GM12878 (cell line): Measurements from ENCODE around the gene IQGAP3. TPM values are rescaled to one million over a fixed set of nuclear protein-coding genes. Genes with fewer than 3 reads are reported as not detected.

ENCODE experiments used
- ATAC-seq: fragments of 200-7000 bp; cut with Tn5 transposase; 3 replicates; pipeline ENCODE4 v1.9.1; 2020; ENCODE audit warnings: mild to moderate bottlenecking, moderate library complexity
- BruUV-seq: library from RNA; stranded (reverse); fragments of 400-500 nt; replicated peaks from 2 replicates; lab custom pipeline; 2021; lab: Mats Ljungman, UMichigan
- CTCF ChIA-PET: fragments of 300-600 bp; sonication (Branson Sonifier 250); formaldehyde crosslinking; extraction: SDS; loops from one replicate; lab custom pipeline; 2021; ENCODE audit warnings: inconsistent platforms; lab: Yijun Ruan, JAX
- POLR2A ChIA-PET: fragments of 350-600 bp; formaldehyde crosslinking; extraction: SDS; loops from one replicate; lab custom pipeline; 2021; ENCODE audit warnings: inconsistent platforms; lab: Charles Lee
- RAD21 ChIA-PET: fragments of 300-600 bp; sonication (Branson Sonifier 250); formaldehyde crosslinking; loops from one replicate; lab custom pipeline; 2023; ENCODE audit warnings: antibody characterized with exemption; ENCODE audit not compliant: unreplicated experiment; lab: Charles Lee
- SMC1A ChIA-PET: fragments of 300-600 bp; sonication (Branson Sonifier 250); formaldehyde crosslinking; loops from one replicate; lab custom pipeline; 2023; ENCODE audit not compliant: unreplicated experiment, uncharacterized antibody; lab: Charles Lee
- DNase-seq: peaks from one replicate; pipeline ENCODE4 v3.0.0-alpha.2; 2011; ENCODE audit warnings: low read depth, low spot score
- FAIRE-seq: peaks from 3 replicates; lab custom pipeline; 2011; peaks lifted over from hg19 to GRCh38; lab: Jason Lieb, UNC
- H2AFZ ChIP-seq: 2 replicates; pipeline ENCODE4 v1.6.0; 2011; ENCODE audit warnings: low read depth, low read length, control low read depth; ENCODE audit not compliant: control insufficient read depth
- H3K27ac ChIP-seq: 2 replicates; pipeline ENCODE4 v1.5.1; 2011; ENCODE audit warnings: control low read depth; ENCODE audit not compliant: control insufficient read depth, insufficient read depth
- H3K27me3 ChIP-seq, 2 experiments: replicated peaks in 1 of 2; 2 replicates each; pipeline versions ENCODE4 v1.6.0 to v1.6.1; 2011; ENCODE audit warnings: low read length in 1 of 2; ENCODE audit not compliant: control insufficient read depth in 2 of 2, insufficient read depth in 2 of 2
- H3K36me3 ChIP-seq, 2 experiments: 2 replicates each; pipeline ENCODE4 v1.5.1; 2011; ENCODE audit warnings: low read length in 1 of 2; ENCODE audit not compliant: control insufficient read depth in 2 of 2, insufficient read depth in 2 of 2
- H3K4me1 ChIP-seq: 2 replicates; pipeline ENCODE4 v1.6.1; 2011; ENCODE audit warnings: mild to moderate bottlenecking, low read length, moderate library complexity, mixed read lengths; ENCODE audit not compliant: control insufficient read depth, insufficient read depth
- H3K4me2 ChIP-seq: 2 replicates; pipeline ENCODE4 v1.6.0; 2011; ENCODE audit warnings: control low read depth; ENCODE audit not compliant: control insufficient read depth, insufficient read depth
- H3K4me3 ChIP-seq: fragments of 200-600 bp; sonication (generic); 2 replicates; pipeline ENCODE4 v1.5.1; 2016
- H3K79me2 ChIP-seq: 2 replicates; pipeline ENCODE4 v1.6.0; 2011; ENCODE audit warnings: low read length; ENCODE audit not compliant: control insufficient read depth, insufficient read depth
- H3K9ac ChIP-seq: 2 replicates; pipeline ENCODE4 v1.8.0; 2011; ENCODE audit warnings: low read length, control low read depth, mixed read lengths; ENCODE audit not compliant: control insufficient read depth, insufficient read depth
- H3K9me3 ChIP-seq: replicated peaks from 3 replicates; pipeline ENCODE4 v1.5.1; 2011; ENCODE audit warnings: mild to moderate bottlenecking, low read length; ENCODE audit not compliant: control insufficient read depth, insufficient read depth
- H4K20me1 ChIP-seq: 2 replicates; pipeline ENCODE4 v1.6.0; 2011; ENCODE audit not compliant: control insufficient read depth, insufficient read depth
- CBFB ChIP-seq: IDR thresholded peaks from 2 replicates; pipeline ENCODE4 v1.6.1; 2016; ENCODE audit warnings: antibody characterized with exemption, low read depth
- HCFC1 ChIP-seq: fragments of 150-350 bp; IDR thresholded peaks from 2 replicates; pipeline ENCODE4 v1.6.1; 2014; ENCODE audit warnings: low read length
- HDAC2 ChIP-seq: fragments of 200-600 bp; sonication (generic); IDR thresholded peaks from 2 replicates; pipeline ENCODE4 v1.6.1; 2017
- KDM1A ChIP-seq: fragments of 200-600 bp; sonication (generic); IDR thresholded peaks from 2 replicates; pipeline ENCODE4 v1.6.1; 2016; ENCODE audit warnings: borderline replicate concordance
- MTA2 ChIP-seq: fragments of 450-650 bp; IDR thresholded peaks from 2 replicates; pipeline ENCODE4 v1.6.1; 2016; ENCODE audit warnings: low read depth, mild to moderate bottlenecking, moderate library complexity
- MYB ChIP-seq: fragments of 150-350 bp; IDR thresholded peaks from 2 replicates; pipeline ENCODE4 v1.6.1; 2014; ENCODE audit warnings: mild to moderate bottlenecking, low read depth, low read length, borderline replicate concordance
- NRF1 ChIP-seq: conservative IDR thresholded peaks from 2 replicates; pipeline ENCODE4 v1.6.1; 2011; ENCODE audit warnings: mild to moderate bottlenecking, low read depth, low read length, improper control_type of control experiment
- PML ChIP-seq: IDR thresholded peaks from 2 replicates; pipeline ENCODE4 v1.6.1; 2012; ENCODE audit warnings: low read length, inconsistent platforms
- POLR2A ChIP-seq: IDR thresholded peaks from 2 replicates; pipeline ENCODE4 v1.6.1; 2011; ENCODE audit warnings: low read depth, mild to moderate bottlenecking, low read length
- RAD21 ChIP-seq: IDR thresholded peaks from 2 replicates; pipeline ENCODE4 v1.6.1; 2011; ENCODE audit warnings: mild to moderate bottlenecking, low read depth, low read length, moderate library complexity; ENCODE audit not compliant: insufficient read depth
- RUNX3 ChIP-seq: IDR thresholded peaks from 2 replicates; pipeline ENCODE4 v1.6.1; 2012; ENCODE audit warnings: low read length, inconsistent platforms
- SIN3A ChIP-seq: IDR thresholded peaks from 2 replicates; pipeline ENCODE4 v1.6.1; 2012; ENCODE audit warnings: low read depth, low read length, improper control_type of control experiment
- SMC3 ChIP-seq: IDR thresholded peaks from 2 replicates; pipeline ENCODE4 v1.6.1; 2011; ENCODE audit warnings: low read length, improper control_type of control experiment, borderline replicate concordance
- SUZ12 ChIP-seq: fragments of 200-600 bp; sonication (generic); IDR thresholded peaks from one replicate; pipeline ENCODE4 v1.6.1; 2018; ENCODE audit warnings: antibody characterized with exemption, mild to moderate bottlenecking; ENCODE audit not compliant: unreplicated experiment
- TARDBP ChIP-seq: IDR thresholded peaks from 2 replicates; pipeline ENCODE4 v1.6.1; 2016; ENCODE audit warnings: borderline replicate concordance
- TCF12 ChIP-seq: IDR thresholded peaks from 2 replicates; pipeline ENCODE4 v1.6.1; 2011; ENCODE audit warnings: low read depth, mild to moderate bottlenecking, low read length
- WGBS: methylation state at CpG from one replicate; pipeline ENCODE4 v1.1.6; 2016; ENCODE audit warnings: low lambda C conversion rate; ENCODE audit not compliant: insufficient replicate concordance, insufficient coverage; ENCODE audit errors: missing lambda C conversion rate; 5-methylcytosine and 5-hydroxymethylcytosine counted together
- in situ Hi-C: fragments of 300-500 bp; cut with MboI; formaldehyde crosslinking; loops from 9 replicates; pipeline ENCODE4 v1.14.3; 2018; ENCODE audit warnings: mixed read lengths
- intact Hi-C: fragments of 100-400 bp; cut with micrococcal nuclease; formaldehyde crosslinking; loops from one replicate; pipeline ENCODE4 v1.14.2; 2022; ENCODE audit not compliant: unreplicated experiment
- polyA plus RNA-seq, 11 experiments: library from polyadenylated mRNA; depleted of rRNA in 4 of 11; unstranded in 6 of 11; stranded (reverse) in 5 of 11; fragments of >200 nt; fragmentation: Nextera tagmentation in 4 of 11; fragmentation: Illumina TruSeq in 1 of 11; extraction: Ambion mirVana in 4 of 11; extraction: Trizol in 1 of 11; gene quantifications; 1 replicate in 1 of 11; 2 replicates in 10 of 11; pipeline versions ENCODE4 v1.2.1 to v1.2.3, GENCODE V29; 2011 to 2016; ENCODE audit warnings: inconsistent platforms in 2 of 11, missing spikeins in 2 of 11, low read depth in 1 of 11
- total RNA-seq, 4 experiments: library from RNA; depleted of rRNA in 3 of 4; stranded (reverse); fragments of >200 nt in 3 of 4; fragmentation: Illumina TruSeq in 1 of 4; extraction: Trizol in 1 of 4; gene quantifications; 2 replicates each; pipeline versions ENCODE4 v1.2.1 to v1.2.3, GENCODE V29; 2013 to 2021
- TF ChIP-seq, protein P1 (sequence below): fragments of 450-650 bp; IDR thresholded peaks from 2 replicates; pipeline ENCODE4 v1.6.1; 2017; ENCODE audit warnings: mild to moderate bottlenecking
- TF ChIP-seq, protein P2 (sequence below): fragments of 450-650 bp; IDR thresholded peaks from 2 replicates; pipeline ENCODE4 v1.6.1; 2017; ENCODE audit warnings: low read depth, mild to moderate bottlenecking, moderate library complexity

Gene IQGAP3
- total and polyA plus RNA-seq, 10 of the 15 experiments (the other 5 are each of a cell fraction or from before 2014, with no cell fraction given) = 1.1 to 10.7 (median 7.9) TPM

DNA sequence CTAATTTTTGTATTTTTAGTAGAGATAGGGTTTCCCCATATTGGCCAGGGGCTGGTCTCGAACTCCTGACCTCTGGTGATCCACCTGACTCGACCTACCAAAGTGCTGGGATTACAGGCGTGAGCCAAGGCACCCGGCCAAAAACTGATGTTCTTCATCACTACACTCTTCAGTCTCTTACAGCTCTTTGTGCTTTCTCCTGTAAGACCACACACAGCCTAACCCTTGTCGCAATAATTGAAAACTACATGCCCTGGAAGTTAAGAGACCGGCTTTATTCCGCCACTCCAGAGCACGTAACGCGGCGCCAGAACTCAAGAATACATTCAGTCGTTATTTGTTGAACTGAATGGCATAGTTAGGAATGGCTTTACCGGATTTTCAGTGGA lies 28.4 kb upstream of the IQGAP3 start:
- under 1% methylated on average over 13 of the region's 13 CpGs for WGBS
- CTCF ChIA-PET = interaction anchor here (0.8 to 5.0 kb wide), 11 partner anchors 8 to 374 kb away, joined by 3 to 49 read pairs (median 5); partner anchors contain the start of genes NAXE and TTC24
- intact Hi-C loops = loop anchor here (5.0 to 10.0 kb wide), 2 partner anchors 93 to 116 kb away; no protein-coding TSS in a partner anchor
- SMC1A ChIA-PET = interaction anchor here (0.8 to 7.7 kb wide), 8 partner anchors 9 to 155 kb away, joined by 3 to 47 read pairs (median 4); partner anchors contain the start of gene NAXE
- H3K9me3 ChIP-seq = no peaks in the 10 kb centered on the region
- no peak for TF ChIP-seq TCF12
- TF ChIP-seq TARDBP = no peak
- no peak for TF ChIP-seq RAD21
- TF ChIP-seq MTA2 = no peak
- TF ChIP-seq SIN3A = no peak
- no peak for TF ChIP-seq SUZ12
- TF ChIP-seq KDM1A = no peak
- TF ChIP-seq RUNX3 = no peak
- TF ChIP-seq, protein P1, sequence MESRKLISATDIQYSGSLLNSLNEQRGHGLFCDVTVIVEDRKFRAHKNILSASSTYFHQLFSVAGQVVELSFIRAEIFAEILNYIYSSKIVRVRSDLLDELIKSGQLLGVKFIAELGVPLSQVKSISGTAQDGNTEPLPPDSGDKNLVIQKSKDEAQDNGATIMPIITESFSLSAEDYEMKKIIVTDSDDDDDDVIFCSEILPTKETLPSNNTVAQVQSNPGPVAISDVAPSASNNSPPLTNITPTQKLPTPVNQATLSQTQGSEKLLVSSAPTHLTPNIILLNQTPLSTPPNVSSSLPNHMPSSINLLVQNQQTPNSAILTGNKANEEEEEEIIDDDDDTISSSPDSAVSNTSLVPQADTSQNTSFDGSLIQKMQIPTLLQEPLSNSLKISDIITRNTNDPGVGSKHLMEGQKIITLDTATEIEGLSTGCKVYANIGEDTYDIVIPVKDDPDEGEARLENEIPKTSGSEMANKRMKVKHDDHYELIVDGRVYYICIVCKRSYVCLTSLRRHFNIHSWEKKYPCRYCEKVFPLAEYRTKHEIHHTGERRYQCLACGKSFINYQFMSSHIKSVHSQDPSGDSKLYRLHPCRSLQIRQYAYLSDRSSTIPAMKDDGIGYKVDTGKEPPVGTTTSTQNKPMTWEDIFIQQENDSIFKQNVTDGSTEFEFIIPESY = no peak
- no peak for TF ChIP-seq NRF1
- TF ChIP-seq, protein P2, sequence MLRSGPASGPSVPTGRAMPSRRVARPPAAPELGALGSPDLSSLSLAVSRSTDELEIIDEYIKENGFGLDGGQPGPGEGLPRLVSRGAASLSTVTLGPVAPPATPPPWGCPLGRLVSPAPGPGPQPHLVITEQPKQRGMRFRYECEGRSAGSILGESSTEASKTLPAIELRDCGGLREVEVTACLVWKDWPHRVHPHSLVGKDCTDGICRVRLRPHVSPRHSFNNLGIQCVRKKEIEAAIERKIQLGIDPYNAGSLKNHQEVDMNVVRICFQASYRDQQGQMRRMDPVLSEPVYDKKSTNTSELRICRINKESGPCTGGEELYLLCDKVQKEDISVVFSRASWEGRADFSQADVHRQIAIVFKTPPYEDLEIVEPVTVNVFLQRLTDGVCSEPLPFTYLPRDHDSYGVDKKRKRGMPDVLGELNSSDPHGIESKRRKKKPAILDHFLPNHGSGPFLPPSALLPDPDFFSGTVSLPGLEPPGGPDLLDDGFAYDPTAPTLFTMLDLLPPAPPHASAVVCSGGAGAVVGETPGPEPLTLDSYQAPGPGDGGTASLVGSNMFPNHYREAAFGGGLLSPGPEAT = no peak
- no peak for TF ChIP-seq SMC3
- TF ChIP-seq MYB = no peak
- no peak for TF ChIP-seq HDAC2
- no peak for TF ChIP-seq HCFC1
- no peak for TF ChIP-seq CBFB
- no peak for TF ChIP-seq PML
- TF ChIP-seq POLR2A = no peak
- TF ChIP-seq, all 136 proteins: peak for 0
- no peaks in the 10 kb centered on the region for H4K20me1 ChIP-seq
- H3K79me2 ChIP-seq = peaks cover 32% of the 10 kb centered on the region
- peak overlapping the region; percentile 82 for H3K4me3 ChIP-seq
- in situ Hi-C loops = loop anchor here (10.0 kb wide), 1 partner anchor 146 kb away; no protein-coding TSS in a partner anchor
- ChIA-PET POLR2A (interaction anchor here (0.6 to 4.3 kb wide), 5 partner anchors 9 to 1406 kb away, joined by 3 to 39 read pairs (median 3); partner anchors contain the start of gene NAXE), RAD21 (interaction anchor here (0.8 to 3.2 kb wide), 7 partner anchors 9 to 143 kb away, joined by 3 to 18 read pairs (median 4); partner anchors contain the start of gene NAXE)
- DNase-seq = no peak
- BruUV-seq = TSS peak; percentile 72
- H3K36me3 ChIP-seq = peaks cover 17 to 19% of the 10 kb centered on the region in 2 experiments; a peak in 3 of 4 replicates
- H3K27ac ChIP-seq = peak overlapping the region; percentile 93
- peak; percentile 7 for FAIRE-seq
- H3K27me3 ChIP-seq = no peaks in the 10 kb centered on the region
- H3K9ac ChIP-seq = peak overlapping the region; percentile 97
- peak; percentile 6 for ATAC-seq
- peaks cover 9% of the 10 kb centered on the region for H3K4me1 ChIP-seq
- H3K4me2 ChIP-seq = peak overlapping the region; percentile 97
- peak overlapping the region; percentile 100 for H2AFZ ChIP-seq
